H1 (cell line): ENCODE data around the gene CACNA1A. TPM values are rescaled to one million over a fixed set of nuclear protein-coding genes. Genes with fewer than 3 reads are reported as not detected.
A peak's percentile ranks its signal among the peaks of the same experiment; 100 is the strongest.

Source experiments
- CTCF ChIA-PET: fragments of 300-600 bp; sonication (Branson Sonifier 250); formaldehyde crosslinking; loops from one replicate; lab custom pipeline; 2021; ENCODE audit not compliant: partially characterized antibody; lab: Charles Lee
- POLR2A ChIA-PET: fragments of 300-600 bp; sonication (Branson Sonifier 250); formaldehyde crosslinking; loops from one replicate; lab custom pipeline; 2021; ENCODE audit warnings: inconsistent platforms; ENCODE audit not compliant: partially characterized antibody; lab: Charles Lee
- DNase-seq, 2 experiments: peaks; one replicate each; pipeline versions ENCODE4 v3.0.0 to v3.0.0-alpha.2; 2010 to 2022; ENCODE audit warnings: low spot score in 2 of 2, low read depth in 1 of 2, mixed read lengths in 1 of 2
- FAIRE-seq: peaks from 2 replicates; lab custom pipeline; 2011; peaks lifted over from hg19 to GRCh38; lab: Jason Lieb, UNC
- H2AFZ ChIP-seq: 2 replicates; pipeline ENCODE4 v1.8.1; 2012; ENCODE audit warnings: low read length, inconsistent platforms
- H2AK5ac ChIP-seq: 2 replicates; pipeline ENCODE4 v1.6.1; 2013; ENCODE audit warnings: low read depth, low read length
- H2BK120ac ChIP-seq: replicated peaks from 2 replicates; pipeline ENCODE3; 2013; ENCODE audit warnings: low read depth, low read length, inconsistent platforms
- H2BK12ac ChIP-seq: 2 replicates; pipeline ENCODE4 v1.6.1; 2013; ENCODE audit warnings: low read depth, low read length
- H2BK15ac ChIP-seq: 2 replicates; pipeline ENCODE4 v1.6.1; 2013; ENCODE audit warnings: low read length
- H2BK20ac ChIP-seq: 2 replicates; pipeline ENCODE4 v1.6.1; 2013; ENCODE audit warnings: low read length
- H2BK5ac ChIP-seq: 2 replicates; pipeline ENCODE4 v1.6.1; 2013; ENCODE audit warnings: low read depth, low read length
- H3K14ac ChIP-seq: 2 replicates; pipeline ENCODE4 v1.6.1; 2013; ENCODE audit warnings: inconsistent platforms; ENCODE audit not compliant: insufficient read length
- H3K18ac ChIP-seq: 2 replicates; pipeline ENCODE4 v1.6.1; 2013; ENCODE audit warnings: low read length; ENCODE audit errors: extremely low read depth
- H3K23ac ChIP-seq: 2 replicates; pipeline ENCODE4 v1.6.1; 2013; ENCODE audit warnings: inconsistent platforms; ENCODE audit not compliant: insufficient read length
- H3K23me2 ChIP-seq: 2 replicates; pipeline ENCODE4 v1.6.1; 2013; ENCODE audit warnings: low read depth, low read length
- H3K27ac ChIP-seq: 2 replicates; pipeline ENCODE4 v1.6.1; 2011; ENCODE audit warnings: low read depth, low read length, inconsistent platforms
- H3K27me3 ChIP-seq, 4 experiments: replicated peaks in 1 of 4; 1 replicate in 1 of 4; 2 replicates in 3 of 4; pipeline versions ENCODE4 v1.6.1 to v1.8.1; 2011 to 2013; ENCODE audit warnings: low read length in 3 of 4, mild to moderate bottlenecking in 3 of 4, inconsistent platforms in 2 of 4, mixed read lengths in 2 of 4, moderate library complexity in 1 of 4; ENCODE audit not compliant: control insufficient read depth in 3 of 4, insufficient read depth in 3 of 4; ENCODE audit errors: extremely low read depth in 1 of 4
- H3K36me3 ChIP-seq, 4 experiments: 2 replicates each; pipeline versions ENCODE4 v1.6.1 to v1.8.1; 2011 to 2013; ENCODE audit warnings: mild to moderate bottlenecking in 4 of 4, low read length in 3 of 4, moderate library complexity in 2 of 4, control low read depth in 1 of 4, inconsistent platforms in 1 of 4; ENCODE audit not compliant: insufficient read depth in 4 of 4, control insufficient read depth in 2 of 4
- H3K4ac ChIP-seq: replicated peaks from 2 replicates; pipeline ENCODE3; 2013; ENCODE audit warnings: low read length, low read depth, mixed read lengths, inconsistent platforms; ENCODE audit not compliant: insufficient read length
- H3K4me1 ChIP-seq, 4 experiments: replicated peaks in 1 of 4; 1 replicate in 1 of 4; 2 replicates in 3 of 4; pipeline versions ENCODE4 v1.6.1 to v1.8.1; 2011 to 2013; ENCODE audit warnings: low read length in 3 of 4, inconsistent platforms in 2 of 4, mixed read lengths in 1 of 4; ENCODE audit not compliant: insufficient read depth in 4 of 4, control insufficient read depth in 3 of 4
- H3K4me2 ChIP-seq, 2 experiments: 2 replicates each; pipeline versions ENCODE4 v1.6.1 to v1.8.1; 2011 to 2013; ENCODE audit warnings: low read depth in 2 of 2, low read length in 2 of 2, control low read depth in 1 of 2, inconsistent platforms in 1 of 2, mild to moderate bottlenecking in 1 of 2; ENCODE audit not compliant: insufficient read depth in 1 of 2
- H3K4me3 ChIP-seq, 4 experiments: fragments of 200-600, 300-600 bp in 1 of 4; sonication (generic), shearing (Covaris generic), sonication (Bioruptor Twin) in 1 of 4; 2 replicates each; pipeline versions ENCODE4 v1.5.1 to v1.8.1; 2011 to 2016; ENCODE audit warnings: low read length in 4 of 4, low read depth in 3 of 4, control low read depth in 2 of 4, inconsistent platforms in 2 of 4, mild to moderate bottlenecking in 2 of 4, mixed read lengths in 1 of 4, moderate library complexity in 1 of 4; ENCODE audit not compliant: insufficient read depth in 2 of 4; ENCODE audit errors: extremely low read depth in 1 of 4
- H3K56ac ChIP-seq: replicated peaks from 2 replicates; pipeline ENCODE3; 2013; ENCODE audit warnings: low read depth, mild to moderate bottlenecking, mixed read lengths, low read length, inconsistent platforms; ENCODE audit not compliant: insufficient read length
- H3K79me1 ChIP-seq: 2 replicates; pipeline ENCODE4 v1.6.1; 2013; ENCODE audit warnings: low read depth, low read length, control low read depth
- H3K79me2 ChIP-seq, 2 experiments: 2 replicates each; pipeline versions ENCODE4 v1.6.1 to v1.8.1; 2012 to 2013; ENCODE audit warnings: low read length in 2 of 2, mild to moderate bottlenecking in 2 of 2, inconsistent platforms in 1 of 2; ENCODE audit not compliant: insufficient read depth in 2 of 2, control insufficient read depth in 1 of 2
- H3K9ac ChIP-seq, 4 experiments: replicated peaks in 1 of 4; 1 replicate in 1 of 4; 2 replicates in 3 of 4; pipeline versions ENCODE4 v1.6.1 to v1.8.1; 2011 to 2013; ENCODE audit warnings: low read depth in 3 of 4, low read length in 3 of 4, control low read depth in 2 of 4, mild to moderate bottlenecking in 2 of 4, moderate library complexity in 2 of 4, inconsistent platforms in 1 of 4; ENCODE audit errors: extremely low read depth in 1 of 4
- H3K9me3 ChIP-seq, 2 experiments: 2 replicates each; pipeline versions ENCODE4 v1.6.1 to v1.8.1; 2012 to 2013; ENCODE audit warnings: mild to moderate bottlenecking in 2 of 2, moderate library complexity in 2 of 2, control low read depth in 1 of 2, inconsistent platforms in 1 of 2, low read depth in 1 of 2, low read length in 1 of 2, mixed read lengths in 1 of 2; ENCODE audit not compliant: insufficient read depth in 2 of 2
- H4K20me1 ChIP-seq, 2 experiments: replicated peaks in 1 of 2; 2 replicates each; pipeline versions ENCODE3 to v1.8.1; 2011 to 2013; ENCODE audit warnings: inconsistent platforms in 2 of 2, low read length in 2 of 2, mild to moderate bottlenecking in 1 of 2; ENCODE audit not compliant: insufficient read depth in 2 of 2, control insufficient read depth in 1 of 2
- H4K5ac ChIP-seq: 2 replicates; pipeline ENCODE4 v1.6.1; 2013; ENCODE audit warnings: low read length, low read depth, mixed read lengths, inconsistent platforms; ENCODE audit not compliant: insufficient read length
- H4K8ac ChIP-seq: 2 replicates; pipeline ENCODE4 v1.8.0; 2013; ENCODE audit warnings: mild to moderate bottlenecking, moderate library complexity, low read length, inconsistent platforms; ENCODE audit not compliant: insufficient read depth; ENCODE audit errors: extremely low read depth
- H4K91ac ChIP-seq: replicated peaks from 2 replicates; pipeline ENCODE3; 2013; ENCODE audit warnings: low read length, mixed read lengths, inconsistent platforms; ENCODE audit not compliant: insufficient read length
- BACH1 ChIP-seq: IDR thresholded peaks from 2 replicates; pipeline ENCODE4 v1.6.1; 2012; ENCODE audit warnings: low read length, improper control_type of control experiment
- FOSL1 ChIP-seq: IDR thresholded peaks from 2 replicates; pipeline ENCODE4 v1.6.1; 2011; ENCODE audit warnings: mild to moderate bottlenecking, low read depth, low read length, moderate library complexity; ENCODE audit not compliant: insufficient read depth
- USF2 ChIP-seq: IDR thresholded peaks from 2 replicates; pipeline ENCODE4 v1.6.1; 2011; ENCODE audit warnings: low read length, improper control_type of control experiment
- WGBS, 2 experiments: shearing (Covaris generic) in 1 of 2; methylation state at CpG; one replicate each; pipeline versions ENCODE4 v1.1.6 to v1.1.7; 2013 to 2015; ENCODE audit warnings: low lambda C conversion rate in 2 of 2, mixed read lengths in 2 of 2, inconsistent platforms in 1 of 2, low coverage in 1 of 2, missing lambda C conversion rate in 1 of 2; ENCODE audit not compliant: insufficient replicate concordance in 2 of 2, insufficient coverage in 1 of 2, insufficient read length in 1 of 2; ENCODE audit errors: extremely low coverage in 1 of 2, missing lambda C conversion rate in 1 of 2; 5-methylcytosine and 5-hydroxymethylcytosine counted together
- polyA plus RNA-seq, 7 experiments: library from polyadenylated mRNA; depleted of rRNA in 3 of 7; stranded (reverse) in 5 of 7; unstranded in 2 of 7; fragments of >200 nt in 5 of 7; fragments of 200-250 nt in 2 of 7; gene quantifications; 1 replicate in 5 of 7; 2 replicates in 1 of 7; 4 replicates in 1 of 7; pipeline versions ENCODE4 v1.2.1 to v1.2.3, GENCODE V29; 2011 to 2013; ENCODE audit warnings: missing spikeins in 2 of 7, mixed read lengths in 2 of 7
- total RNA-seq: library from RNA; stranded (reverse); fragmentation: NEBNext Ultra II Directional; extraction: Animal tissue kit (Norgen Biotek cat#: 25700); gene quantifications from 2 replicates; pipeline ENCODE4 v1.2.1, GENCODE V29; 2021

The CACNA1A gene
- total and polyA plus RNA-seq, 2 of the 8 experiments (the other 6 are each of a cell fraction or from before 2014, with no cell fraction given) = 10.7 to 25.3 TPM

- H4K91ac ChIP-seq = no peak overlapping the region
- no peak overlapping the region for H3K18ac ChIP-seq
- H3K4me2 ChIP-seq = no peak overlapping the region
- H3K4me3 ChIP-seq = no peak overlapping the region
- H2BK12ac ChIP-seq = no peak overlapping the region
- no peak overlapping the region for H4K8ac ChIP-seq
- H3K23me2 ChIP-seq = peaks cover 1% of the 10 kb centered on the region; the same call in 1 of the 2 replicates
- no peak overlapping the region for H2AFZ ChIP-seq
- no peak overlapping the region for H3K56ac ChIP-seq
- no peak overlapping the region for H4K5ac ChIP-seq
- ChIA-PET POLR2A (interaction anchor here (1.2 to 1.5 kb wide), 2 partner anchors 9 to 24 kb away, joined by 3 read pairs; partner anchors contain the start of gene CACNA1A), CTCF (interaction anchor here (1.0 to 1.2 kb wide), 2 partner anchors 13 to 115 kb away, joined by 4 read pairs; no protein-coding TSS in a partner anchor)
- no peaks in the 10 kb centered on the region for H3K4me1 ChIP-seq
- no peak overlapping the region for H2BK15ac ChIP-seq
- FAIRE-seq (no peak), DNase-seq (no peak)
- no peak overlapping the region for H3K9ac ChIP-seq
- H3K23ac ChIP-seq = no peak overlapping the region
- 91% methylated on average over 5 of the region's 5 CpGs; no CpG with 5 or more reads in 1 of the 2 experiments for WGBS, 2 experiments
- H3K36me3 ChIP-seq = no peaks in the 10 kb centered on the region; a peak in 2 of 8 replicates
- H3K27ac ChIP-seq = no peak overlapping the region
- peaks cover 3 to 7% of the 10 kb centered on the region in 2 experiments; a peak in 3 of 4 replicates for H3K9me3 ChIP-seq
- H3K4ac ChIP-seq = no peak overlapping the region
- no peak overlapping the region for H2AK5ac ChIP-seq
- H3K27me3 ChIP-seq = no peaks in the 10 kb centered on the region
- H3K79me1 ChIP-seq = peaks cover 2% of the 10 kb centered on the region
- H2BK120ac ChIP-seq = no peak overlapping the region
- no peak overlapping the region for H2BK5ac ChIP-seq
- H2BK20ac ChIP-seq = no peak overlapping the region
- H3K79me2 ChIP-seq = no peaks in the 10 kb centered on the region
- H3K14ac ChIP-seq = no peak overlapping the region
- TF ChIP-seq FOSL1 = no peak
- no peak for TF ChIP-seq BACH1
- TF ChIP-seq USF2 = 0 out of 2 replicates have a peak, but pooled peaks have one; percentile 42
- peaks cover 0 to 7% of the 10 kb centered on the region in 2 experiments for H4K20me1 ChIP-seq
Observed at GRCh38 chr19:13483215-13483614, 23.1 kb downstream of the CACNA1A start.
